IMR-90 (cell line): Measurements from ENCODE around the gene GALNT12.

Source experiments
- BHLHE40 ChIP-seq: fragments of 150-350 bp; IDR thresholded peaks from 2 replicates; pipeline ENCODE4 v1.6.1; 2016; ENCODE audit warnings: mild to moderate bottlenecking, low read depth, low read length
- CHD1 ChIP-seq: IDR thresholded peaks from 2 replicates; pipeline ENCODE4 v1.6.1; 2012; ENCODE audit warnings: low read depth, low read length, improper control_type of control experiment
- FOS ChIP-seq: fragments of 150-350 bp; IDR thresholded peaks from 2 replicates; pipeline ENCODE4 v1.6.1; 2016; ENCODE audit warnings: low read depth, low read length
- MAFK ChIP-seq: IDR thresholded peaks from 2 replicates; pipeline ENCODE4 v1.6.1; 2012; ENCODE audit warnings: low read depth, low read length, improper control_type of control experiment
- MXI1 ChIP-seq: IDR thresholded peaks from 2 replicates; pipeline ENCODE4 v1.6.1; 2012; ENCODE audit warnings: low read depth, mild to moderate bottlenecking, low read length, moderate library complexity, borderline replicate concordance
- POLR2A ChIP-seq: IDR thresholded peaks from 2 replicates; pipeline ENCODE4 v1.6.1; 2012; ENCODE audit warnings: mild to moderate bottlenecking, low read depth, low read length
- RAD21 ChIP-seq: IDR thresholded peaks from 2 replicates; pipeline ENCODE4 v1.6.1; 2012; ENCODE audit warnings: low read length, improper control_type of control experiment
- RCOR1 ChIP-seq: IDR thresholded peaks from 2 replicates; pipeline ENCODE4 v1.6.1; 2012; ENCODE audit warnings: mild to moderate bottlenecking, low read length, improper control_type of control experiment; ENCODE audit not compliant: insufficient replicate concordance
- RFX5 ChIP-seq: IDR thresholded peaks from 2 replicates; pipeline ENCODE4 v1.8.0; 2012; ENCODE audit warnings: low read depth, mild to moderate bottlenecking, low read length, moderate library complexity
- SMC3 ChIP-seq: fragments of 150-350 bp; IDR thresholded peaks from 2 replicates; pipeline ENCODE4 v1.6.1; 2016; ENCODE audit warnings: low read depth, mild to moderate bottlenecking, antibody characterized with exemption, low read length, moderate library complexity
- TF ChIP-seq, protein P1 (sequence below): conservative IDR thresholded peaks from 2 replicates; pipeline ENCODE4 v1.5.1; 2012; ENCODE audit warnings: mild to moderate bottlenecking, low read depth, low read length, improper control_type of control experiment
- TF ChIP-seq, protein P2 (sequence below): fragments of 150-350 bp; IDR thresholded peaks from 2 replicates; pipeline ENCODE4 v1.6.1; 2016; ENCODE audit warnings: low read depth, mild to moderate bottlenecking, low read length, moderate library complexity, borderline replicate concordance

DNA sequence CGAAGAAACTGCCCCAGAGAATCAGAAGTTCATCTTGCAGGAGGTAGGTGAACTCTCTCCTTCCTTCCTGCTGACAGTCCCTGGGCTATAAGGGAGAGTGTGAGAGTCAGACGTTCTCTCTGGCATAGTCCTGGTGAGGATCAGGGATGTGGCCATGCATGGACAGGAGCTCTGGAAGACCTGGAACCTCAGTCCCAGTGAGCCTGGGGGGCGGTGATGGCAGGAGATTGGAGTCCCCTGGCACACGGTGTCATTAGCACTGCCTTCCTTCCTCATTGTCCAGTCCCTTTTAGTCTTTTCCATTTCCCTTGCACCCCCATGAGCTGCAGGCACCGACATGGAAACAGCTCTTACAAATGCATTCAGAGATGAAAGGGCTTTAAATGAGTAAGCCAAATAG, 38.6 kb downstream of the GALNT12 start:
- TF ChIP-seq, protein P1, sequence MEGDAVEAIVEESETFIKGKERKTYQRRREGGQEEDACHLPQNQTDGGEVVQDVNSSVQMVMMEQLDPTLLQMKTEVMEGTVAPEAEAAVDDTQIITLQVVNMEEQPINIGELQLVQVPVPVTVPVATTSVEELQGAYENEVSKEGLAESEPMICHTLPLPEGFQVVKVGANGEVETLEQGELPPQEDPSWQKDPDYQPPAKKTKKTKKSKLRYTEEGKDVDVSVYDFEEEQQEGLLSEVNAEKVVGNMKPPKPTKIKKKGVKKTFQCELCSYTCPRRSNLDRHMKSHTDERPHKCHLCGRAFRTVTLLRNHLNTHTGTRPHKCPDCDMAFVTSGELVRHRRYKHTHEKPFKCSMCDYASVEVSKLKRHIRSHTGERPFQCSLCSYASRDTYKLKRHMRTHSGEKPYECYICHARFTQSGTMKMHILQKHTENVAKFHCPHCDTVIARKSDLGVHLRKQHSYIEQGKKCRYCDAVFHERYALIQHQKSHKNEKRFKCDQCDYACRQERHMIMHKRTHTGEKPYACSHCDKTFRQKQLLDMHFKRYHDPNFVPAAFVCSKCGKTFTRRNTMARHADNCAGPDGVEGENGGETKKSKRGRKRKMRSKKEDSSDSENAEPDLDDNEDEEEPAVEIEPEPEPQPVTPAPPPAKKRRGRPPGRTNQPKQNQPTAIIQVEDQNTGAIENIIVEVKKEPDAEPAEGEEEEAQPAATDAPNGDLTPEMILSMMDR, result no peak
- TF ChIP-seq POLR2A (no peak), FOS (no peak), SMC3 (no peak), RAD21 (no peak), RCOR1 (no peak), MAFK (no peak), RFX5 (no peak), MXI1 (no peak), CHD1 (no peak), BHLHE40 (no peak)
- TF ChIP-seq, protein P2, sequence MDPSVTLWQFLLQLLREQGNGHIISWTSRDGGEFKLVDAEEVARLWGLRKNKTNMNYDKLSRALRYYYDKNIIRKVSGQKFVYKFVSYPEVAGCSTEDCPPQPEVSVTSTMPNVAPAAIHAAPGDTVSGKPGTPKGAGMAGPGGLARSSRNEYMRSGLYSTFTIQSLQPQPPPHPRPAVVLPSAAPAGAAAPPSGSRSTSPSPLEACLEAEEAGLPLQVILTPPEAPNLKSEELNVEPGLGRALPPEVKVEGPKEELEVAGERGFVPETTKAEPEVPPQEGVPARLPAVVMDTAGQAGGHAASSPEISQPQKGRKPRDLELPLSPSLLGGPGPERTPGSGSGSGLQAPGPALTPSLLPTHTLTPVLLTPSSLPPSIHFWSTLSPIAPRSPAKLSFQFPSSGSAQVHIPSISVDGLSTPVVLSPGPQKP, result no peak
